Glomerular endothelial cell (primary cell): ENCODE data around the gene FAM3A. TPM values are rescaled to one million over a fixed set of nuclear protein-coding genes. Genes with fewer than 3 reads are reported as not detected.

Source experiments
- DNase-seq: peaks from one replicate; pipeline ENCODE4 v3.0.0-alpha.2; 2011; ENCODE audit warnings: low read depth, low spot score; ENCODE audit errors: extremely low read depth
- total RNA-seq: library from RNA; depleted of rRNA; stranded (reverse); fragments of >200 nt; gene quantifications from 2 replicates; pipeline ENCODE4 v1.2.3, GENCODE V29; 2015

The FAM3A gene
- total RNA-seq, 1 donor from 2014 or later: 35.4 TPM

DNA sequence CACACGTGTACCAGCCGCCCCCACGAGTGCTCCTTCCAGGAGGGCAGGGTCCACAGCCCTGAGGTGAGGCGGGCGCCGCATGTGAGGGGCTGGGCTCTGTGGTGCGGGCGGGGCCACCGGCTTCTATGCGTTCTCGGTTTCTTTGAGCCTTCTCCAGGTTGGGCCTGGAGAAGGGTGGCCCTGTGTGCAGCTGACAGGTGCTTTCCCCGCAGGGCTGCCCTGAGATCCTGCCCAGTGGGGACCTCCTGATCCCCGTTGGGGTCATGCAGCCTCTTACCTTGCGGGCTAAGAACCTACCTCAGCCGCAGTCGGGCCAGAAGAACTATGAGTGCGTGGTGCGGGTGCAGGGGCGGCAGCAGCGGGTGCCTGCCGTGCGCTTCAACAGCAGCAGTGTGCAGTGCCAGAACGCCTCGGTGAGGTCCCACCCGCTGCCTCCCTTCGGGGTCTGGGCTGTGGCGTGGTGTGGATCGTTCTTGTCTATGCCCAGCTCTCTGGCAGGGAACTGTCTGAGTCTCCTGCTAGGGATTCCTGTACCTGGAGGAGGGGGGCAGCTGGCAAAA is 51.1 kb downstream of the FAM3A start:
- DNase-seq: no peak

GRCh38 chrX:154463611-154464220 is 52.3 kb downstream of the FAM3A start:
- no peak for DNase-seq

DNA sequence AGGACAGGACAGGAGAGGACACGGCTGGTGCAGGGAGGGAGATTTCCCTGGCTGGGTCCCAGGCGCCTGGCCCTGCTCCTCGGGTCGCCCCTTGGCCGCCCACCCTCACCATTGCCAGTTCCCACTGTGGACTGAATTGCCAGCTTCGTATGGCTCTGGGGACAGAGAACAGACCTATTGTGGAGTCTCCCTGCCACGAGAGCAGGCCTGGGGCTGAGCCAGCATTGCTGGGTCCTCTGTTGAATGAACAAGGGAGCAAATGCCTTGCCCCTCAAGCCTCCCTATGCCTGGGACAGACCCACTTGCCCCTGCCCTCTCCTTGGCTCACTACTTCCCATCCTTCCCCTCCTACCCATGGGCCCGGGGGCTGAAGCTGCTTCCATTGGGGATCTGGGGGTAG is 53.6 kb downstream of the FAM3A start:
- no peak for DNase-seq

- no peak for DNase-seq
Measured at GRCh38 chrX:154460326-154460725, 55.7 kb downstream of the FAM3A start.

- DNase-seq: no peak
Measured at GRCh38 chrX:154459832-154460231, 56.2 kb downstream of the FAM3A start.

DNA sequence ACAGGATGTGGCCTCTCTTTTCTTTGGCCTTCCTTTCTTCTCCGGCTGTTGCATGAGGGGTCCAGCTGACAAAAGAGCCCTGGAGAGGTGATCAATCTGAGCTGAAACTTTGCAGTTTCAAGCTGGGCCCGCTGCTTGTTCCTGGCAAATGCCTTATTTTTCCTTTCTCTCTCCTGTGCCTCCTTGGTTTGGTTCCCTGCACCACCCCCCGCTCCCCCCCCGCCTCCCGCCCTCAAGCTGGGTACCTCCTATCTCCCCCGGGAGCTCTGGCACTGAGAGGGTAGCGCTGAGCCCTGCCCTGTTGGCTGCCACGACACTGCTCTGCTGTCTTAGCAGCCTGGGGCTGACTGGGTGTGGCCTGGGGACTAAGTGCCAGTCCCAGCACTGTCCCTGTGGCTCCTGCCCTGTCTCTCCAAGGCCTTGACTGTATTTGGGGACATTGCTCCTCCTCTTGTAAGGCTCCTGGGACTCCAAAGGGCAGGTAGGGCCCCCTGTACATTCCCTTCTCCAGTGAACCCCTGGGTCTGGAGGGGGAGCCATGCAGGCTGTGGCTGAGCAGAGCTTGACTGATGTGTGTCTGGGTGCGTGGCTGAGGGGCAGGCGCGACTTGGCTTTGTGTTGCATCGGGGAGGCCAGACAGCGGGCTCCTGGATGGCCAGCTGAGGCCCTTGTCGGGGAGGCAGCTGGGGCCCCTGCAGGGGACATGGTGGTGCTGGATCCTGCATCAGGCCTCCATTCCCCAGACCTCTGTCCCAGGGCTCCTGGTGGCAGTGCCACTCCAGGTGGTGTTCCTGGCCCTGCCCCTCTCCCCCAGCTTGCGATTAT is 56.9 kb downstream of the FAM3A start:
- DNase-seq: no peak

GRCh38 chrX:154458116-154458953 is 57.7 kb downstream of the FAM3A start, which contains the start of gene PLXNA3:
Gene PLXNA3 (plus strand): TSS chrX:154458281. CDS start chrX:154460184, 1,903 bp downstream.
- no peak for DNase-seq

GRCh38 chrX:154457491-154458115 is 58.4 kb downstream of the FAM3A start:
- no peak for DNase-seq

Other genes with a start within 250 kb of the FAM3A start
- gene TEX28, start 221.1 kb downstream of the FAM3A start, total RNA-seq: not detected in 2 replicates
- not detected in 2 replicates for gene TKTL1, start 220.4 kb downstream of the FAM3A start, total RNA-seq
- gene FLNA, start 141.6 kb downstream of the FAM3A start, total RNA-seq: 2,158 and 2,243 TPM in 2 replicates
- gene EMD, start 136.9 kb downstream of the FAM3A start, total RNA-seq: 61.2 and 64.1 TPM in 2 replicates
- gene RPL10, start 117.9 kb downstream of the FAM3A start, total RNA-seq: 5,051 and 8,288 TPM in 2 replicates
- gene DNASE1L1, start 107.0 kb downstream of the FAM3A start, total RNA-seq: 71.8 and 97.7 TPM in 2 replicates
- 37.7 and 75.2 TPM in 2 replicates for gene TAFAZZIN, start 104.7 kb downstream of the FAM3A start, total RNA-seq
- 115 and 164 TPM in 2 replicates for gene ATP6AP1, start 87.6 kb downstream of the FAM3A start, total RNA-seq
- gene GDI1, start 79.1 kb downstream of the FAM3A start, total RNA-seq: 84.3 and 115 TPM in 2 replicates
- 78.8 and 92.5 TPM in 2 replicates for gene FAM50A, start 72.1 kb downstream of the FAM3A start, total RNA-seq
- gene PLXNA3, start 58.0 kb downstream of the FAM3A start, total RNA-seq: 25.4 and 29.2 TPM in 2 replicates
- gene LAGE3, start 37.0 kb downstream of the FAM3A start, total RNA-seq: 28.0 and 28.9 TPM in 2 replicates
- gene UBL4A, start 29.6 kb downstream of the FAM3A start, total RNA-seq: 41.1 TPM in 2 replicates
- 31.8 and 33.3 TPM in 2 replicates for gene SLC10A3, start 25.6 kb downstream of the FAM3A start, total RNA-seq
- 81.1 and 102 TPM in 2 replicates for gene G6PD, start 30.6 kb upstream of the FAM3A start, total RNA-seq
- gene IKBKG, start 31.4 kb upstream of the FAM3A start, total RNA-seq: 13.5 and 18.8 TPM in 2 replicates
- gene CTAG1A, start 68.9 kb upstream of the FAM3A start, total RNA-seq: not detected in 2 replicates
- gene CTAG1B, start 103.0 kb upstream of the FAM3A start, total RNA-seq: not detected in 2 replicates
- gene CTAG2, start 137.3 kb upstream of the FAM3A start, total RNA-seq: not detected in 2 replicates
- 6.8 and 8.0 TPM in 2 replicates for gene GAB3, start 234.8 kb upstream of the FAM3A start, total RNA-seq
- 26.4 and 38.0 TPM in 2 replicates for gene DKC1, start 246.6 kb upstream of the FAM3A start, total RNA-seq